ENCODE measurements around the gene NOS3. TPM values are rescaled to one million over a fixed set of nuclear protein-coding genes. Genes with fewer than 3 reads are reported as not detected.

NOS3 gene
- polyA plus RNA-seq, 3 donors = 0.26 to 0.72 (median 0.39) TPM

DNA sequence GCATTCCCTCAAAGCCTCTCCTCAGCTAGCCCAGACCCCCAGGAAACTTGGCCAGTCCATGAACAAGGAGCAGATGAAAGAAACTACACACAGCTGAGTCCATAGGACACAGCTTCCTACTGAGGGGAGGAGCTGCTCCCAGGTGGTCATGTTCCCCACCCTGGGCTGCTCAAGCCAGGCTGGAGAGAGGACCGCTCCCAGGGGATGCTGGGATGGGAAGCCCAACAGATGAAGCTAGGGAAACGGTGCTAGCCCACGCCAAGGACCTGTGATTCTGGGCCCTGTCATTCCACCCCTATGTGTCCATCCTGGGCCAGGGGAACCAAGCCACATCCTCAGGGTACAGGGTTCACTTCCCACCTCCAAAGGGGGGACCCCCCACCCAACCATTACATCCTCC lies 31.7 kb upstream of the NOS3 start:
- TF ChIP-seq, protein P1, sequence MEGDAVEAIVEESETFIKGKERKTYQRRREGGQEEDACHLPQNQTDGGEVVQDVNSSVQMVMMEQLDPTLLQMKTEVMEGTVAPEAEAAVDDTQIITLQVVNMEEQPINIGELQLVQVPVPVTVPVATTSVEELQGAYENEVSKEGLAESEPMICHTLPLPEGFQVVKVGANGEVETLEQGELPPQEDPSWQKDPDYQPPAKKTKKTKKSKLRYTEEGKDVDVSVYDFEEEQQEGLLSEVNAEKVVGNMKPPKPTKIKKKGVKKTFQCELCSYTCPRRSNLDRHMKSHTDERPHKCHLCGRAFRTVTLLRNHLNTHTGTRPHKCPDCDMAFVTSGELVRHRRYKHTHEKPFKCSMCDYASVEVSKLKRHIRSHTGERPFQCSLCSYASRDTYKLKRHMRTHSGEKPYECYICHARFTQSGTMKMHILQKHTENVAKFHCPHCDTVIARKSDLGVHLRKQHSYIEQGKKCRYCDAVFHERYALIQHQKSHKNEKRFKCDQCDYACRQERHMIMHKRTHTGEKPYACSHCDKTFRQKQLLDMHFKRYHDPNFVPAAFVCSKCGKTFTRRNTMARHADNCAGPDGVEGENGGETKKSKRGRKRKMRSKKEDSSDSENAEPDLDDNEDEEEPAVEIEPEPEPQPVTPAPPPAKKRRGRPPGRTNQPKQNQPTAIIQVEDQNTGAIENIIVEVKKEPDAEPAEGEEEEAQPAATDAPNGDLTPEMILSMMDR (IDR thresholded peaks at IDR 0.05) = no peak
- Mint-ChIP-seq H3K4me3 (peak overlapping the region in 1 of 2 donors; percentile 76), H3K27ac (no peak overlapping the region), H3K4me1 (peaks cover 12% of the 10 kb centered on the region), H3K36me3 (peaks cover 0 to 7% of the 10 kb centered on the region in 2 donors), H3K27me3 (ENCODE audit: low read depth in 3 of 3) (peaks cover 45 to 81% (median 53%) of the 10 kb centered on the region in 3 donors), H3K9me3 (peaks cover 0 to 13% (median 2%) of the 10 kb centered on the region in 7 donors)
- intact Hi-C loops (cut with micrococcal nuclease) = no loop called here
- no peak overlapping the region for H3K27ac ChIP-seq (ENCODE audit: low read depth in 1 of 2, low read length in 2 of 2)
- no peaks in the 10 kb centered on the region for H4K20me1 ChIP-seq (ENCODE audit: insufficient read depth, low read length)
- H3K4me3 ChIP-seq (replicated peaks in 1 of 3; ENCODE audit: low read depth in 2 of 3, low read length in 3 of 3) = no peak overlapping the region
- H3K79me2 ChIP-seq (ENCODE audit: insufficient read depth, low read length) = no peaks in the 10 kb centered on the region
- no peak overlapping the region for H3K4me2 ChIP-seq (replicated peaks; ENCODE audit: extremely low read depth, low read length, poor library complexity, severe bottlenecking)
- DNase-seq = no peak
- no peaks in the 10 kb centered on the region for H3K36me3 ChIP-seq (replicated peaks in 1 of 2; ENCODE audit: control insufficient read depth in 1 of 2, insufficient read depth in 2 of 2, low read length in 2 of 2)
- H3K9ac ChIP-seq (ENCODE audit: insufficient read depth, low read length, poor library complexity, severe bottlenecking) = no peak overlapping the region
- no peaks in the 10 kb centered on the region for H3K9me3 ChIP-seq (replicated peaks in 1 of 2; ENCODE audit: control insufficient read depth in 1 of 2, insufficient read depth in 1 of 2, low read length in 2 of 2)
- H3K27me3 ChIP-seq (ENCODE audit: control insufficient read depth in 2 of 2, insufficient read depth in 2 of 2, low read length in 2 of 2) = peaks cover 2 to 51% of the 10 kb centered on the region in 2 donors
- no peak overlapping the region for H2AFZ ChIP-seq (ENCODE audit: insufficient read depth, low read depth, low read length, poor library complexity, severe bottlenecking)
- 83% methylated on average over 2 of the region's 3 CpGs for WGBS (ENCODE audit: insufficient coverage)
- H3K4me1 ChIP-seq (ENCODE audit: control insufficient read depth in 1 of 2, insufficient read depth in 2 of 2, low read length in 2 of 2) = no peaks in the 10 kb centered on the region

DNA sequence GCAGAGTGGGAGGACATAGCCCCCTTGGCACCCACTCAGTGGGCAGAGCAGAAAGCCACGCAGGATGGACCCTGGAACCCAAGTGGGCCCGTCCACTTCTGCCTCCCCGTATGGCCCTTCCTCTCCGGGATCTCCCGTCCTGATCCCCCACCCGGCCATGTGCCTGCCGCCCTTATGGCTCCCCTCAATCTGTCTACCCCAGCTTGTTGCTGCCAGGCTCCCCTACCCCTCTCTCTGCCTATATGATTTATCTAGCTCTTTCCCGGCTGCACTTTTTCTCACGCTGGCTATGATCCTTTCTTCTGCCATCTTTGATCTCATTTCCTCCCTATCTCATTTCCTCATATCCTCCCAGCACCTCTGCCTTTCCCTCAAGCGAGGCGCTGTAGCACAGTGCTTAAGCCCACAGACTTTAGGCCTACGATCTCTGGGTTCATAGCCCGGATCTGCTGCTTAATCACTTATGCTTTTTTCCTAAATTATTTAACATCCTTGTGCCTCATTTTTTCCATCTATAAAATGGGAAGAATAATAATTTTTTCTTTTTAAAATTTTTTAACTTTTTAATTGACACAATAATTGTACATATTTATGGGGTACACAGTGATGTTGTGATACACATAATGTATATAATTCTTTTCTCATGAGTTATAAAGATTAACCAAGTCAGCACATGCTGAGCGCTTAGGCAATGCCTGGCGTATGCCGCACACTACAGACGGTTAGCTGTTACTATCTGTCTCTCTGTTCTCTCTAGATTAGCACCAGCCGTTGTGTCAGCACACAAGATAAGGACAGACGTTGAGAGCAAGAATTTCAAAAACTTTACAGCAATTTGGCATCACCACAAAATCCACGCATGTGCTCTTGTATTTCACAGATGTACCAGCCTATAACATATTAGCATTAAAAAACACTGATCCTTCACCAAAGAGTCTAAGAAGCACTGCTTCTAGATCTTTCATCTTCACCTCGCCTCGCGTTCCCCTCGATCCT lies 30.8 kb upstream of the NOS3 start:
- H3K4me1 Mint-ChIP-seq = peaks cover 12% of the 10 kb centered on the region
- H3K4me3 ChIP-seq (replicated peaks in 1 of 3; ENCODE audit: low read depth in 2 of 3, low read length in 3 of 3) = no peak overlapping the region
- H3K27ac Mint-ChIP-seq = no peak overlapping the region
- H3K27ac ChIP-seq (ENCODE audit: low read depth in 1 of 2, low read length in 2 of 2) = no peak overlapping the region
- H3K27me3 Mint-ChIP-seq (ENCODE audit: low read depth in 3 of 3) = peaks cover 41 to 85% (median 54%) of the 10 kb centered on the region in 3 donors
- H3K4me1 ChIP-seq (ENCODE audit: control insufficient read depth in 1 of 2, insufficient read depth in 2 of 2, low read length in 2 of 2) = no peaks in the 10 kb centered on the region
- H3K9me3 Mint-ChIP-seq = peaks cover 0 to 13% (median 2%) of the 10 kb centered on the region in 7 donors
- H3K9me3 ChIP-seq (replicated peaks in 1 of 2; ENCODE audit: control insufficient read depth in 1 of 2, insufficient read depth in 1 of 2, low read length in 2 of 2) = no peaks in the 10 kb centered on the region
- peaks cover 2 to 51% of the 10 kb centered on the region in 2 donors for H3K27me3 ChIP-seq (ENCODE audit: control insufficient read depth in 2 of 2, insufficient read depth in 2 of 2, low read length in 2 of 2)
- no peaks in the 10 kb centered on the region for H4K20me1 ChIP-seq (ENCODE audit: insufficient read depth, low read length)
- no peak overlapping the region for H3K9ac ChIP-seq (ENCODE audit: insufficient read depth, low read length, poor library complexity, severe bottlenecking)
- peaks cover 0 to 7% of the 10 kb centered on the region in 2 donors for H3K36me3 Mint-ChIP-seq
- H3K36me3 ChIP-seq (replicated peaks in 1 of 2; ENCODE audit: control insufficient read depth in 1 of 2, insufficient read depth in 2 of 2, low read length in 2 of 2) = no peaks in the 10 kb centered on the region
- intact Hi-C loops (cut with micrococcal nuclease) = loop anchor here in 1 of 2 donors (5.0 kb wide), 1 partner anchor 152 kb away; no protein-coding TSS in a partner anchor
- 49% methylated on average over 18 of the region's 24 CpGs for WGBS (ENCODE audit: insufficient coverage)
- H3K4me2 ChIP-seq (replicated peaks; ENCODE audit: extremely low read depth, low read length, poor library complexity, severe bottlenecking) = no peak overlapping the region
- no peaks in the 10 kb centered on the region for H3K79me2 ChIP-seq (ENCODE audit: insufficient read depth, low read length)
- no peak overlapping the region for H2AFZ ChIP-seq (ENCODE audit: insufficient read depth, low read depth, low read length, poor library complexity, severe bottlenecking)
- TF ChIP-seq, protein P1 (IDR thresholded peaks at IDR 0.05) = no peak
- no peak for DNase-seq
- peak overlapping the region in 1 of 2 donors; percentile 76 for H3K4me3 Mint-ChIP-seq

Data from CD14-positive monocyte (primary cell).